ENCODE results near the gene BPIFB4. TPM values are rescaled to one million over a fixed set of nuclear protein-coding genes. Genes with fewer than 3 reads are reported as not detected.

Gene BPIFB4
- total RNA-seq, 1 donor from 2014 or later: not detected

GRCh38 chr20:33053291-33054106 lies 25.9 kb upstream of the BPIFB4 start, which contains the start of gene BPIFB3:
Gene BPIFB3, plus strand, starts transcription at chr20:33053903. Its CDS starts 1,533 bp downstream, at chr20:33055436.
- Histone ChIP-seq H3K4me3 (no peak within 1 kb of the TSS), H3K27ac (no peak within 1 kb of the TSS), H3K27me3 (no peaks in the 10 kb centered on the region), H3K9me3 (no peaks in the 10 kb centered on the region), H3K4me1 (no peaks in the 10 kb centered on the region), H3K36me3 (no peaks in the 10 kb centered on the region)
- no peak for DNase-seq (ENCODE audit: low spot score in 2 of 2)
- intact Hi-C loops (cut with DNase I): no loop called here
- no peak for TF ChIP-seq CTCF (IDR thresholded peaks at IDR 0.05)

- no peak for TF ChIP-seq CTCF (IDR thresholded peaks at IDR 0.05)
- no peak overlapping the region for H3K4me3 ChIP-seq
- no peaks in the 10 kb centered on the region for H3K9me3 ChIP-seq
- H3K4me1 ChIP-seq: no peaks in the 10 kb centered on the region
- intact Hi-C loops (cut with DNase I): no loop called here
- H3K27me3 ChIP-seq: no peaks in the 10 kb centered on the region
- no peak for DNase-seq (ENCODE audit: low spot score in 2 of 2)
- H3K36me3 ChIP-seq: no peaks in the 10 kb centered on the region
- H3K27ac ChIP-seq: no peak overlapping the region
Observed at GRCh38 chr20:33054381-33054780, 25.1 kb upstream of the BPIFB4 start.

- H3K4me1 ChIP-seq: no peaks in the 10 kb centered on the region
- H3K27ac ChIP-seq: no peak overlapping the region
- intact Hi-C loops (cut with DNase I): no loop called here
- H3K27me3 ChIP-seq: no peaks in the 10 kb centered on the region
- no peak for TF ChIP-seq CTCF (IDR thresholded peaks at IDR 0.05)
- no peak overlapping the region for H3K4me3 ChIP-seq
- no peaks in the 10 kb centered on the region for H3K9me3 ChIP-seq
- DNase-seq (ENCODE audit: low spot score in 2 of 2): no peak
- no peaks in the 10 kb centered on the region for H3K36me3 ChIP-seq
Observed at GRCh38 chr20:33054791-33055190, 24.7 kb upstream of the BPIFB4 start.

DNA sequence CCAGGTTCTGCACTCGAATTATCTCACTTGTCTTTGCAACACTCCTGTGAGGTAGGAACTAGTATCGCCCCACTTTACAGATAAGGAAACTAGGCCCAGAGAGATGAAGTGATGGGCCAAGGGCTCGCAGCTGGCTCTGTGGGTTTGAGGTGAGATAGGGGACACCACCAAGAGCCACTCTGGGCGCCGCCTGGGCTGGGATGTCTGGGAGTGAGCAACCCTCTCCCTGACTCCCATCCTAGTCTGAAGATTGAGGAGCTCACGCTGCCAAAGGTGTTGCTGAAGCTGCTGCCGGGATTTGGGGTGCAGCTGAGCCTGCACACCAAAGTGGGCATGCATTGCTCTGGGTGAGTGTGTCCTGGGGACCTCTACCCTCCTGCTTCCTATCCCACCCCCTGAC lies 20.3 kb upstream of the BPIFB4 start:
- H3K27ac ChIP-seq: no peak overlapping the region

GRCh38 chr20:33059741-33060390 lies 19.6 kb upstream of the BPIFB4 start:
- DNase-seq (ENCODE audit: low spot score in 2 of 2): no peak
- intact Hi-C loops (cut with DNase I): no loop called here
- Histone ChIP-seq H3K9me3 (no peaks in the 10 kb centered on the region), H3K36me3 (no peaks in the 10 kb centered on the region), H3K27ac (no peak overlapping the region), H3K4me3 (no peak overlapping the region), H3K4me1 (no peaks in the 10 kb centered on the region), H3K27me3 (no peaks in the 10 kb centered on the region)
- no peak for TF ChIP-seq CTCF (IDR thresholded peaks at IDR 0.05)

More for the DNA sequence above, 20.3 kb upstream of the BPIFB4 start:
- DNase-seq (ENCODE audit: low spot score in 2 of 2): no peak
- no peaks in the 10 kb centered on the region for H3K27me3 ChIP-seq
- H3K4me1 ChIP-seq: no peaks in the 10 kb centered on the region
- intact Hi-C loops (cut with DNase I): no loop called here
- H3K4me3 ChIP-seq: no peak overlapping the region
- H3K36me3 ChIP-seq: no peaks in the 10 kb centered on the region
- H3K9me3 ChIP-seq: no peaks in the 10 kb centered on the region
- TF ChIP-seq CTCF (IDR thresholded peaks at IDR 0.05): no peak
